Measurements from ENCODE around the gene GLRX2.

DNA sequence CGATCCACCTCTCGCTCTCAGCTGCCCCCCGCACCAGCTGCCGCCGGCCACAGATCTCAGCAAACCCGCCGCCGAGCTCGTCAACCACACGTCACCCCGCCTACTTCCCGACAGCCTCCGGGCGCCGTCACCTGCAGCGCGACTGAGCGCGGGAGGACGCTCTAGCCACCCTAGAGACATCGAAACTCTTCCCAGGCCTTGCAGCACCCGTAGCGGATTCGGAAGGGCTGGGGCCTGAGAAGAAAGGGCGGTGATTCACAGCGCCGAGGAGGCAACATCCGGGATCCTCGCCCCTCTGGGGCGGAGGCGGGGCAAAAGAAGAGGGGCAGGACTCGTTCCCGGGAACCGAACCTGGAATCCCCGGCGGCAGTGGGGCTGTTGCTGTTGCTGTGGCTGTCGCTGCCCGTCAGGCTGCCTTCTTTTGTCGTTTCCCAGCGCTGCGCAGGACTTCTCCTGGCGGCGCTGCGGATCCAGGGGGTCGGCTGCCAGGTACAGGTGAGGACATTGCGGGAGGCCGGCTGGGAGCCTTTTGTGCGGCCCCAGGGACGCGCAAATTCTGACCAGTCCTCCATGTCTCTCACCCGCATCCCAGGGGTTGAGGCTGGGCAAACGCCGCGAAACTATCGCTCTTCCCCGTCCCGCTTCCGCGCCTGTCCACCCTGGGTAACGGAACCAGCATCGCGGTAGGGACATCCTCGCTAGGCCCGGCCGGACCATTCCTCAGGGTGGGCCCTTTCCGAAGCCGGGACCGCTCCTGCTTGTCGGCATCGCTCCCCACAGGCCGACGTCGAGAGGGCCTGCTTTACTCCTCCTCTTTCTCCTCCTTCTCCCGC lies 45.7 kb downstream of the GLRX2 start, which contains the start of the genes RO60 and UCHL5:
- TF ChIP-seq, protein P1, sequence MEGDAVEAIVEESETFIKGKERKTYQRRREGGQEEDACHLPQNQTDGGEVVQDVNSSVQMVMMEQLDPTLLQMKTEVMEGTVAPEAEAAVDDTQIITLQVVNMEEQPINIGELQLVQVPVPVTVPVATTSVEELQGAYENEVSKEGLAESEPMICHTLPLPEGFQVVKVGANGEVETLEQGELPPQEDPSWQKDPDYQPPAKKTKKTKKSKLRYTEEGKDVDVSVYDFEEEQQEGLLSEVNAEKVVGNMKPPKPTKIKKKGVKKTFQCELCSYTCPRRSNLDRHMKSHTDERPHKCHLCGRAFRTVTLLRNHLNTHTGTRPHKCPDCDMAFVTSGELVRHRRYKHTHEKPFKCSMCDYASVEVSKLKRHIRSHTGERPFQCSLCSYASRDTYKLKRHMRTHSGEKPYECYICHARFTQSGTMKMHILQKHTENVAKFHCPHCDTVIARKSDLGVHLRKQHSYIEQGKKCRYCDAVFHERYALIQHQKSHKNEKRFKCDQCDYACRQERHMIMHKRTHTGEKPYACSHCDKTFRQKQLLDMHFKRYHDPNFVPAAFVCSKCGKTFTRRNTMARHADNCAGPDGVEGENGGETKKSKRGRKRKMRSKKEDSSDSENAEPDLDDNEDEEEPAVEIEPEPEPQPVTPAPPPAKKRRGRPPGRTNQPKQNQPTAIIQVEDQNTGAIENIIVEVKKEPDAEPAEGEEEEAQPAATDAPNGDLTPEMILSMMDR (IDR thresholded peaks at IDR 0.05) = peak in 1 of 6 experiments; percentile 35
- peak in 3 of 4 donors; percentile 41 to 82 (median 48) for TF ChIP-seq POLR2A (IDR thresholded peaks at IDR 0.05)
